Endometrial microvascular endothelial cells (primary cell): ENCODE measurements around the gene PDZD2. TPM values are rescaled to one million over a fixed set of nuclear protein-coding genes. Genes with fewer than 3 reads are reported as not detected.

Experiments
- in situ Hi-C: cut with HindIII; loops from 2 replicates; pipeline ENCODE4 v1.10.0; 2017; ENCODE audit warnings: low sequenced_read_pairs, low pct_unique_long_range_greater_than_20kb; ENCODE audit errors: inconsistent ontology term
- total RNA-seq: library from RNA; depleted of rRNA; stranded (reverse); fragments of >200 nt; gene quantifications from one replicate; pipeline ENCODE4 v1.2.3, GENCODE V29; 2015; ENCODE audit errors: inconsistent ontology term

The PDZD2 gene
- total RNA-seq, 1 donor from 2014 or later, result 5.4 TPM

DNA sequence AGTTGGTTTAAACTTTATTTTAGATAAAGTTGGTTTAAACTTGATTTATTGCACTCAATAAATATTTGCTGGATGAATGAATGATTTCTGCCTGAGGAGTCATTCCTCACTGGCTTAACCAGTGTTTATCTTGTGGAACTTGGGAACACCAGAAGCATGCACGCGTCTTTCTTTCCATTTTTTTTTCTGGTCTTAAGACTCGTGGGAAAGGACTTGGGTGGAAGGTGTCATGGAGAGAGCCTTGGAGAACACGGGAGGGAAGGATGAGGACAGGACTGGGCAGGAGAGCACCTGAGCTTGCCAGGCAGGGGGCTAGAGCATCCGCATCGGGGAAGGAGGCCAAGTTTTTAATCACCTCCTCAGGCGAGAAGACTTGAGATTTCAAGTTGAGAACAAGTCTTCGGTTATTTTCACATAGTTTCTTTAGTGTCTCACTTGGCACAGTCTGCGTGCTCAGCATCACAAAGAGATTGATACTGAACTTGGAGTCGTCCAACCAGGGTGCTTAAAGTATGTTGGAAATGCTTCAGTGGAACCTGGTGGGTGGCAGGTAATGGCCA is 144.2 kb downstream of the PDZD2 start:
- in situ Hi-C loops, result no loop called here

DNA sequence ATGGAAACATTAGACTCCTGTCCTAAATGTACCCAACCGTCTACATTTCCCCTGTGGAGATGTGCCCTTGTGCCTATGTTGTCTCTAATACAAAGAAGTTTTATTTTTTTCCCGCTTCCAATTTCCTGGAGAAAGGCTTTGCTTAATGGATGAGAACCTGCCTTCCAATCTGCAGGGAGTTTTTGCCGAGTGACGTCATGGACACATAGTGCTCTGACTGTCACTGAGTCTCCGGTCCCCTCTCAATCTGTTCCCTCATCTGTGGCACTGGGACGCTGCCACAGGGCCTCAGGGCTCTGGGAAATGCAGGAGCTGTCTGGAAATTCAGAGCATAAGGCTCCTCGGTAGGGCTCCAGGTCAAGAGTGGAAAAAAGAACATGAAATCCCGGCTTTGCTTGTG is 144.8 kb downstream of the PDZD2 start:
- in situ Hi-C loops, result no loop called here

DNA sequence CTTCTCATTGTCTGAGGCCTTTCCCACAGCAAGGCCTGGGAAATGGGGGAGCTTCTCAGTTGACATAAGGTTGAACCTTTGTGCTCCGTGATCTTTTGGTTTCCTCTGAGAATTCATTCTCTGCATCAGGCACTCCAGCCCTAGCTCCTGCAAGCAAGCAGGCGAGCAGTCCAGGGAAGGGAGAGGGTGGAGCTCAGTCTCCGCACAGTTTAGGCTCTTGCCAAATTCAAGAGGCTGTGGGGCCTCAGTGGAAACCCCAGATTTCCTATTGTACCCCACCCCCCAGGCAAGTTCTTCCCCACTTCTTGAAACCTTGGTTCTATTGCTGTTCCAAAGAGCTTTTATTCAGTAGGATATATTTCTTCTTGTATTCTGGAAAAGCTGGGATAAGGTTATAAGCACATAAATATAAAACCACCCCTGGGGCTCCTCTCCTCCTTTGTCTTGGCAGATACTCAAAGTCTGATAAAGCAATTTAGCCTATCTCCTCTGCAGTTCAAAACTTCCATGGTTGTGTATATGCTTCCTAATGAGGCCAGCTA is 147.2 kb downstream of the PDZD2 start:
- in situ Hi-C loops, result no loop called here

DNA sequence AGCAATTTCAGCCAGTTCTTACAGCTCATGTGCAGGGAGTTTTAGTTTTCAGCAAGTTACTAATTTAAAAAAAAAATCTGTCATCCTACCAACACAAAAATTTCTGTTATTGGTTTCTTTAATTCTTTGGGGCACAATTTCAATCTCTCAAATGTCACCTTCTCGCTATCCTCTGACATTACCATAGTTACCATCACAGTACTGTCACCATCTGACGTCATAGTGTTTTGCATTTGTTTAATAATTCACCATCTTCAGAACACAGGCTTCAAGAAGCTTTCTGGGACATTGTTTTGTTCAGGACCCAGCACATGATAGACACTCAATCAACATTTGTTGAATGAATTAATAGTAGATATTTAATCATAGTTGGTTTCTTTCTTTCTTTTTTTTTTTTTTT is 155.1 kb downstream of the PDZD2 start:
- in situ Hi-C loops, result no loop called here

DNA sequence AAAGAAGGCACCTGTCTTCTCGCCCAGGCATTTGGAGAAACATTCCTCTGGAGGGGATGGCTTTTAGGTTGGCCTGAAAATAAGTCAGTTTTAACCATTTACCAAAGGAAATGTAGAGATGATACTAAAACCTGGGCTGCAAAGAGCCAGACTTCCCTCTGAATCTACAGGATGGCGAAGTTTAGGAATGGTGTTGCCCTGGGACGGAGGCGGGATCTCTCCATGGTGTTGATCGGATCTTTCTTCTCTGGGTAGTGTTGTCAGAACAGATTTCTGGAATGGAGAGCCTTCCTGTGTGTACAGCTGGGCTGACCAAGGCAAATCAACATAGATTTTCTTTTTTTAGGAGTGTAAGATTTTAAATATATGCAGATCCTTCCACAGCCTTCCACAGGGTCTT is 159.2 kb downstream of the PDZD2 start:
- in situ Hi-C loops, result no loop called here

DNA sequence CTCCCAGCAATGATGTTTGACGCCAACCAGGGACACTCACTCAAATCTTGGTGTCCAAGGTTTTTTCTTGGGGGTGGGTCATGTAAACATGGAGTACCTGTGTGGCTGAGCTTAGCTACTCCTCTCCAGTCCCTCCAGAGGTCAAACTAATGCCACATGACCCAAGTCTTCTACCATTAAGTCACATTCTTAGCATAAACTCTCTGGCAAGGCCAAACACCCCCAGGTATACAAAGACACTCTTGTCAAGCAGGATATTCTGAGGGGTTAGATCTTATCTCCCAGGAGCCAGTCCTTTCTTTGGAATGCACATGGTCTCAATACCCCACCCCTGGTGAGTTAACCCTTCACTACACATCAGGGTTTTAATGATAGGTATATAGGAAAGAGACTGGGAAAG is 161.4 kb downstream of the PDZD2 start:
- in situ Hi-C loops, result no loop called here

DNA sequence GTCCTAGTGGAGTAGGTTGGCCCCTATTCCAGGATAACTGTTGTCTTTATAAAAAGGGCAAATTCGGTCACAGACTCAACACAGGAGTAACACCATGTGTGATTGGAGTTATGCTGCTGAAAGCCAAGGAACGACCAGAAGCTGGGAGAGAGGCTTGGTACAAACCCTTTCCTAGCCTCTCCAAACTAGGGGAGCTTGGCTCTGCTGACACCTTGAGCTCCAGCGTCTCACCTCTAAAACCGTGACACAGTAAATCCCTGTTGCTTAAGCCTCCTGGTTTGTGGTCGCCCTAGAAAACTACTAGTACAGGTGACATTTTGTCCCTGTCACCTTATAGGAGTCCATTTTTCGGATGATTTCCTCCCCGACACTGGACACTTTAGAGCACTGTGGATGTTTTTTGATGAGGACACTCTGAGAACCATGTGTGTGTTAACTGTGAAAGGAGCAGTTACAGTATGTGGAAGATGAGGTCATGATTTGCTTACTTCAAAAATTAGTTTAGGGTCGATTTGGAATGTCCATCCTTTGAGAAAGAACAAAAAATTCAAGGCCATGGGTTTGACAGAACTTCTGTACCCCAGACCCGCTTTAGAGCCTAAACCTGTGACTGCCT is 167.0 kb downstream of the PDZD2 start:
- in situ Hi-C loops, result no loop called here

DNA sequence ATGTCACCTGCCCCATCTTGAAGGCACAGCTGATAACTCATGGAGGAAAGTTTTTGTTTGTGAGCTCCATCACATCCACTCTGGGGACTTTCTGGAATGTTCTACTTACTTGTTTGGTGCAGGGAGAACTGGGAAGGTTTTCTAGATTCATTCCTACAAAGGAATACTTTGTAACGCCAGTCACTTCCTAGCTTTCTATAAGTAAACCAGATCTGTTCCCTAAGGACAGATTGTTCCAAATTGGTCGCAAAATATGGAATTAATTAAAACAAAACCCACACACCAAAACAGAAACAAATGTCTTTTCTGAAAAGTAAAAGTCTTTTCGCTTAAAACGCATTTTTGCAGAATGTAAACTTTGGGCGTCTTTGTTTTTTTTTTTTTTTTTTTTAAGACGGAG is 167.6 kb downstream of the PDZD2 start:
- in situ Hi-C loops, result no loop called here

DNA sequence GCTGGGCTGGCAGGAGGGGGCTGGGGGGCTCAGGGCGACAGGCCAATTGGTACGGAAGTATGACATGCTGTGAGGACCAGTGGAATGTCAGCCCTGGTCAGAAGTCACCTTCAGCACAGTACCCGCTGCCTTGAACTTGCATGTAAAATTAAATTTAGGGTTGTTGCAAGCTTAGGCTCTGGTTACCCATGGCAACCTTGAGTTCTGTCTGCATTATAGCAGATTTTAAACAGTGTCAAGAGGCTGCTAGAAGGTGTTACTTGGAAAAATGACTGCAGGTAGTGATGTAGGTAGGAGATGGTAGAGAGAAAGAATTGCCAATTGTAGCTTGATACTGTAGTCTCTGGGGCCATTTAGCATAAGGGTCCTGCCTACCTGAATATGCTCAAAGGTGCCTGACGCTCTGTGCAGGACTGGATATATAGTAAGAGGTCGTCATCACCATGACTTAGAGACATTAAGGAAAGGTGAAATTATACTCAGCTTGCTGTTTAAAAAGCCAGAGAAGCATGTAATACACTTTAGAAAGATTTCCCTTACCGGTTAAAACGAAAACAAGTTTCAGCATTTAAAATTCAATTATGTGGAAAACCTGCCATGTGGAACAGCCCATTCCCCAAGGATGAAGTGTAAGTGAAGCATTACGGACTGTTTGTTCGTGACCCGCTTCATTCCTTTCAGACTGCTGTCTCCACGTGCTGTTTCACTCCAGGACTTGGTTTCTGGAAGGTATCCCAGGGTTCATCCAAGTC is 169.0 kb downstream of the PDZD2 start:
- in situ Hi-C loops, result no loop called here

DNA sequence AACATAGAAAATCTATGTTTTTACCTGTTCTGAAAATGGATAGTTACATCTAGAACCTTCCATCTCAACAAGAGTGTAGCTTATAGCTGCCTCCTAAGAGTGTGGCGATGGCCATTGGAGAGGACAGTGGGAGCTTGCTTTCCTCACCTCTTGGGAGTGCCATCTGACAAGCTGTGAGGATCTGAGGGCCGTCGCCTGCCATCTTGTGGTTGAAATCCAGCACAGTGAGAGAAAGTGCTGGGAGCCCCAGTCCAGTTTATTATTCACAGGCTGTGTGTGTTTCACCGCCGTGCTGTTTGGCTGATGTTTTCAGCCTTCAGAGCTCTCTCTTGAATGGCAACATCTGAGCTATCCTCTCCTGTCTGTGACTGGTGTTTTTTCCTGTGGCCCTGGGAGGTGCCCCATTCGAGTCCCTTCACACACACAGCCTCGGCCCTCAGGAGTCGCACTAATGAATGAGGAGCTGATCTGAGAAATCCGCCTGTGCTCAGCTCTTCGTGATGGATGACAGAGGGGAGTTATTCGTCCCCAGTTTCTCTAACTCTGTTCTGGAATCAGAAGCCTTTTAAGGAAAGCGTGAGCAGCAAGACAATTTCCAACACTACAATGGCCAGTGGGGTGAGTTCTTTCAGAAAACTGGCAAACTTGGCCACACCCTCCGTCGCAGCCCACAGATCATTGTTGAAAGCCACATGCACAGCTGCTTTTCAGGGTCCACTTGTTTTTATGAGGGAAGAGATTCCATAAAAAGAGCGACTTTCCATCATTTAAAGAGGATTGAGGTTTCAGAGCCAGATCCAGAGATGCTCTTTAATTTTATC is 170.3 kb downstream of the PDZD2 start:
- in situ Hi-C loops, result no loop called here

DNA sequence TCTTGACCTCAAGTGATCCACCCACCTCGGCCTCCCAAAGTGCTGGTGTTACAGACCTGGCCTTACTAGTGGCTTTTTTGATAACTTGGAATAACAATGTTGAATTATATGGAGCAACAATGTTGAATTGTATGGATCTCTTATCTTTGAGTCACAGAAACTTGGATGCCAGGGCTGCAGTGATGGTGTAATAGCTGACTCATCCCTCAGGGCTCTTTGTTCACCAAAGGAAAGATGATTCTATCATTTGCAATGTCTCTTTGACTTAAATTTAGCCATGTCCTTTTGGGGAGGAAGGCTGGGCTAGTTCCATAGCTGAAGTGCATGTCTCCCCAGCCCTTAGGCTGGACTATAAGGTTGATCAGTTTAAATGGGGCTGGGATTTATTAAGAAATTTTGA is 172.3 kb downstream of the PDZD2 start:
- in situ Hi-C loops, result no loop called here

DNA sequence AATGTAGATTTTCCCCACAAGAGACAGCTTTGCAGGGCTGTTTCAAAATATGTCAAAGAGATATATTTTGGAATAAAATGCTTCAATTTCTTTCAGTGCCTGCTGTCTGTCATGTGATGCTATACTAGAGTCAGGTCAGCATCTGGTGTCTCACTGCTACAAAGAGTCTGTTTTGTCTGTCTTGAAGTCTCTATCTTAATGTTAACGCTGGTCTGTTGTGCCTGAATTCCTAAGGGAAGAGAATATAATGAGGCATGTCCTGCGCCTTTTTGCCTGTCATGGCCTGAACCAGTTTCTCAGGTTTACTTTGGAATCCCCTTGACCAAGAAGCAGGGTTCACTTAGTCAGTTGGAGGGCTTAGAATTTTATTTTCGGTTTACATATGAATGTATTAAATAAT is 176.4 kb downstream of the PDZD2 start:
- in situ Hi-C loops, result no loop called here

DNA sequence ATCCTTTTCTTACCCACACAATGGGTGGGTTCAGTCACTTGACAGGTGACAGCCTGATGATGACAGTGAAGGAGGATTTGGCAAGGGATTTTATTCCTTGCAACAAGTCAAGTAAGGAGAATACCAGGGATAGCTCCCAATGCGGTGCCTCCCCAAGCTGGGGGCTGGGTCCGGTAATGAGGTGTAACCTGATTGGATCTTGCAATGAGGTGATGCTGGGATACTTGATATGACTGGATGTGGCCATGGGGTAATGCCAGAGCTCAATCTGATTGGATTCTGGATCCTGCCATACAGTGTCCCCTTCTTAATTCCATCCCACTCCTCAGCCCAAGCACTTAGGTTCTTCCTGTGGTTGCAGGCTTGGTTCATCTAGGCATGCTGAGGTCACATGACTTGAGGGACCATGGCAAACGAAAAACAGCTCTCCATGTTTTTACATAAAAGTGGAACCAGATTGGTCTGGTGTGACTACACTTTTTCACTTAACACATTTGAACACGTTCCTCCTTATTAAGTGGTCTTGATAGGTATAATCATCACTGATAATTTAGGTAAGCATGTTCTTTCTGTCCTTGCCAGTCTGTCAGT is 181.1 kb downstream of the PDZD2 start:
- in situ Hi-C loops, result no loop called here

DNA sequence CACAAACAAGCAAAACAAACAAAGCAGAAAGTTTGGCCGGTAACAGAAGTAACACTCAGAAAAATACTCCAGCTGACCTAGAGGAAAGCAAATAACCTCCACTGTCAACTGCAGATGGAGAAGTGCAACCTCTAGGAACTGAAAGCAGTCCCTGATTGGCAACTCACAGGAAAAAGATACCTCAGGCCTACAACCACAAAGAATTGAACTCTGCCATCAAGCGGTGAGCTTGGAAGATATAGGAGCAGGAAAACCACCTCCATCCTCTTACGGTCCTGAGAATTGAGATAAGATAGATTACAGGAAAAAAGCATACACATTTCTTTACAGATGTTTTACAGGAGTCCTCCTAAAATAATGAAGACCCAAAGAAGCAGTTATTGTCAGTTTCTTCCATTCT is 184.5 kb downstream of the PDZD2 start:
- in situ Hi-C loops, result no loop called here

DNA sequence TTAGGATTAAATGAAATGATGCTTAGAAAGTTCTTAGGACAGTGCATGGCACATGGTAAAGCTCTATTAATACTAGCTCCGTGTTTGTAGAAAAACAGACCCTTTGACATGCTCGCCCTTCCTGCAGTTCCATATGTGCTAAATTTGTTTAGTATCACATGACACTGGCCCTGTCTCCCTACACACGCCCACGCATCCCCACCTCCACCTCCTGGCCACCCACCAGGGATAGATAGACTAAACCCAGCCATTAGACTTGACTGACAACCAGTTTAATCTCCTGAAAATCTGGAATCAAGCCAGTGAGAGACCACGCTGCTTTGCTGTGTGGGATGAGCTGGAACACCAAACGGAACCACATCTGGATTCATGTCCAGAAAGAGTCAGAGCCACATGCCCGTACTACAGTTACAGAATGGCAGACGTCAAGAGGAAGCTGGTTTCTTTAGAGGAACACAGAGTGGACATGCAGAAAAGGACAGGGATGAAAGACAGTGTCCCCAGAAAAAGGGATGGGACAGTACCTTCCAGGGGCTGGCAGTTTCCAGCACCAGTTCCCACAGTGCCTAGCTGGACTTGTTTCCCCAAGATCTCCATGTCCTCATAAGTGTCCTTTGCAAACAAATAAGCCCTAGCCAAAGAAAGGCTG is 186.1 kb downstream of the PDZD2 start:
- in situ Hi-C loops, result no loop called here

DNA sequence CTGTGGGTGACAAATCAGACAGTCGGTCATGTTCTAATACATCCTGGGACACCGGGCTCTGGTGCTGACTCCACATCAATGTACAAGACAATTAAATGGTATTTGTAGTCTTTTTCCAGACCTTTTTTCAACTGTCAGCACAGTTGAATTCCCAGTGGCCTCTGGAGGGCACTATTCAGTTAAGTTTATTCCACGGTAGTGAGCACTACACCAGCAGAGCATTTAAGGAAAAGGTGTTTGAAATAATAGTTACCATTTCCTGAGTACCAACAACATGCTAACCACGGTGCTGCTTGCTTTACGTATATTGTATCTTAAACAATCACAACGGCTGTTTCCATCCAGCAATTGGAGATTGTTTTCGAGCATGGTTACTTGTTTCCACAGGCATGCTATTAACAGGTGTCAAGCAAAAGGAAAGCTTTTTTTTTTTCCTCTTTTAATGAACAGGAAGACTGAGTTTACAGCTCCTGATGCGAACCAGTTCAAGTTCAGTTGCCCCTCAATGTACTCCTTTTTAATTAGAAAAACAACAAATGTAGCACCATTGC is 186.7 kb downstream of the PDZD2 start:
- in situ Hi-C loops, result no loop called here

DNA sequence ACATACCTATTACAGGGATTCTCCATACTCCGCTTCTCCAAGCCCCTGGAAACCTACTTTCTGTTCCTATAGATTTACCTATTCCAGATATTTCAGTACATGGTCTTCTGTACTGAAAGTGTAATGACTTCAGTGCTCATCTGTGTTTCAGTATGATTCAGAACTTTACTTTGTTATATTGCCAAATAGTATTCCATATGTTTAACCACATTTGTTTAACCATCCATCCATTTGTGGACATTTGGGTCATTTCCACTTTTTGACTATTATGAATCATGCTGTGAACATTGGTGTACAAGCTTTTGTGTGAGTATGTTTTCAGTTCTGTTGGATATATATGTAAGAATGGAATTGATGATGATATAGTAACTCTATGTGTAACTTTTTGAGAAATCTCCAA is 188.9 kb downstream of the PDZD2 start:
- in situ Hi-C loops, result no loop called here

DNA sequence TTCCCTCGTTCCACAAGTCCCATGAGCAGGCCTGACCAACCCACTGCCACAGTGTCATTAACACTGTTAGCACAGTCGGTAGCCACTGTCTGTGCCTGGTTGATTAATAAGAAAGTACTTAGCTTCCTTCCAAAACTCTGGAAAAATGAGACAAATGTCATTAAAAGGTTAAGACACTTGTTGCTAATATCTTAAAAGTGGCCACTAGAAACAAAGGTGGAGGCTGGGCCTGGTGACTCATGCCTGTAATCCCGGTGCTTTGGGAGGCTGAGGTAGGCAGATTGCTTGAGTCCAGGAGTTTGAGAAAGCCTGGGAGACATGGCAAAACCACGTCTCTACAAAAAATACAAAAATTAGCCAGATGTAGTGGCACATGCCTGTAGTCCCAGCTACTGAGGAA is 194.0 kb downstream of the PDZD2 start:
- in situ Hi-C loops, result no loop called here
